CD14-positive monocyte (primary cell): ENCODE measurements around the gene CD44. TPM values are rescaled to one million over a fixed set of nuclear protein-coding genes. Genes with fewer than 3 reads are reported as not detected.

Source experiments
- DNase-seq, 3 donors: peaks; one replicate each; pipeline ENCODE4 v3.0.0-alpha.2; 2011 to 2022
- H2AFZ ChIP-seq: 2 replicates; pipeline ENCODE4 v1.6.0; 2012; ENCODE audit warnings: mild to moderate bottlenecking, low read depth, low read length, inconsistent platforms; ENCODE audit not compliant: insufficient read depth, poor library complexity, severe bottlenecking
- H3K27ac ChIP-seq, 2 donors: 1 replicate in 1 of 2; 2 replicates in 1 of 2; pipeline ENCODE4 v1.5.1; 2012 to 2013; ENCODE audit warnings: low read length in 2 of 2, control low read depth in 1 of 2, inconsistent platforms in 1 of 2, low read depth in 1 of 2, mild to moderate bottlenecking in 1 of 2
- H3K27me3 ChIP-seq, 2 donors: one replicate each; pipeline versions ENCODE4 v1.6.0 to v1.6.1; 2011 to 2013; ENCODE audit warnings: low read length in 2 of 2; ENCODE audit not compliant: control insufficient read depth in 2 of 2, insufficient read depth in 2 of 2
- H3K36me3 ChIP-seq, 2 donors: replicated peaks in 1 of 2; 1 replicate in 1 of 2; 2 replicates in 1 of 2; pipeline versions ENCODE4 v1.5.1 to v1.6.1; 2012 to 2013; ENCODE audit warnings: low read length in 2 of 2, control low read depth in 1 of 2, inconsistent platforms in 1 of 2, mild to moderate bottlenecking in 1 of 2; ENCODE audit not compliant: insufficient read depth in 2 of 2, control insufficient read depth in 1 of 2
- H3K4me1 ChIP-seq, 2 donors: 1 replicate in 1 of 2; 2 replicates in 1 of 2; pipeline versions ENCODE4 v1.5.1 to v1.6.1; 2012 to 2013; ENCODE audit warnings: low read length in 2 of 2, control low read depth in 1 of 2, inconsistent platforms in 1 of 2, mild to moderate bottlenecking in 1 of 2, moderate library complexity in 1 of 2; ENCODE audit not compliant: insufficient read depth in 2 of 2, control insufficient read depth in 1 of 2
- H3K4me2 ChIP-seq: replicated peaks from 2 replicates; pipeline ENCODE3; 2012; ENCODE audit warnings: low read length, moderate library complexity, mild to moderate bottlenecking; ENCODE audit not compliant: poor library complexity, severe bottlenecking; ENCODE audit errors: extremely low read depth
- H3K4me3 ChIP-seq, 3 experiments: fragments of 200-600 bp in 1 of 3; sonication (generic) in 1 of 3; replicated peaks in 1 of 3; 1 replicate in 2 of 3; 2 replicates in 1 of 3; pipeline ENCODE4 v1.5.1; 2011 to 2013; ENCODE audit warnings: low read length in 3 of 3, mild to moderate bottlenecking in 3 of 3, control low read depth in 2 of 3, low read depth in 2 of 3, inconsistent platforms in 1 of 3, moderate library complexity in 1 of 3
- H3K79me2 ChIP-seq: 2 replicates; pipeline ENCODE4 v1.6.0; 2012; ENCODE audit warnings: mild to moderate bottlenecking, control low read depth, inconsistent platforms, low read length, moderate library complexity; ENCODE audit not compliant: insufficient read depth
- H3K9ac ChIP-seq: 2 replicates; pipeline ENCODE4 v1.6.0; 2017; ENCODE audit warnings: low read length, mild to moderate bottlenecking; ENCODE audit not compliant: insufficient read depth, poor library complexity, severe bottlenecking
- H3K9me3 ChIP-seq, 2 donors: replicated peaks in 1 of 2; 1 replicate in 1 of 2; 2 replicates in 1 of 2; pipeline versions ENCODE4 v1.5.1 to v1.6.1; 2012 to 2013; ENCODE audit warnings: low read length in 2 of 2, control low read depth in 1 of 2; ENCODE audit not compliant: control insufficient read depth in 1 of 2, insufficient read depth in 1 of 2
- H4K20me1 ChIP-seq: 2 replicates; pipeline ENCODE4 v1.6.0; 2012; ENCODE audit warnings: mild to moderate bottlenecking, low read length, control low read depth, moderate library complexity; ENCODE audit not compliant: insufficient read depth
- H3K27ac Mint-ChIP-seq, 7 donors: one replicate each; pipeline ENCODE4 v1.8.0; 2020; ENCODE audit warnings: mild to moderate bottlenecking in 7 of 7, mixed read lengths in 7 of 7, moderate library complexity in 6 of 7, inconsistent platforms in 2 of 7
- H3K27me3 Mint-ChIP-seq, 3 donors: one replicate each; pipeline ENCODE4 v1.8.0; 2021 to 2022; ENCODE audit warnings: low read depth in 3 of 3, mild to moderate bottlenecking in 3 of 3, mixed read lengths in 3 of 3, moderate library complexity in 3 of 3, inconsistent platforms in 1 of 3
- H3K36me3 Mint-ChIP-seq, 2 donors: one replicate each; pipeline ENCODE4 v1.8.0; 2020; ENCODE audit warnings: mixed read lengths in 2 of 2, inconsistent platforms in 1 of 2, mild to moderate bottlenecking in 1 of 2
- H3K4me1 Mint-ChIP-seq: one replicate; pipeline ENCODE4 v1.8.0; 2020; ENCODE audit warnings: mild to moderate bottlenecking, mixed read lengths
- H3K4me3 Mint-ChIP-seq, 2 donors: one replicate each; pipeline ENCODE4 v1.8.0; 2020; ENCODE audit warnings: mild to moderate bottlenecking in 2 of 2, mixed read lengths in 2 of 2, moderate library complexity in 1 of 2
- H3K9me3 Mint-ChIP-seq, 7 donors: one replicate each; pipeline ENCODE4 v1.8.0; 2020 to 2022; ENCODE audit warnings: mixed read lengths in 7 of 7, mild to moderate bottlenecking in 6 of 7, moderate library complexity in 6 of 7, inconsistent platforms in 2 of 7
- WGBS: methylation state at CpG from one replicate; pipeline ENCODE4 v1.1.5; 2013; ENCODE audit warnings: missing lambda C conversion rate; ENCODE audit not compliant: insufficient coverage; 5-methylcytosine and 5-hydroxymethylcytosine counted together
- intact Hi-C, 2 donors: fragments of 100-400 bp; cut with micrococcal nuclease; formaldehyde crosslinking; loops; one replicate each; pipeline versions ENCODE4 v1.15.0 to v1.15.1; 2023
- polyA plus RNA-seq, 3 donors: library from polyadenylated mRNA; depleted of rRNA in 1 of 3; unstranded in 2 of 3; stranded (reverse) in 1 of 3; fragments of 300-500 nt in 2 of 3; fragments of >200 nt in 1 of 3; fragmentation: Illumina TruSeq in 2 of 3; gene quantifications; 1 replicate in 2 of 3; 2 replicates in 1 of 3; pipeline ENCODE4 v1.2.3, GENCODE V29; 2012 to 2021
- TF ChIP-seq, protein P1 (sequence below): fragments of 200-600 bp; IDR thresholded peaks from one replicate; pipeline ENCODE4 v1.8.0; 2022; ENCODE audit warnings: antibody characterized with exemption, mild to moderate bottlenecking

The CD44 gene
- polyA plus RNA-seq, 3 donors: 415 to 866 (median 531) TPM

GRCh38 chr11:35126000-35126878 is 12.7 kb upstream of the CD44 start:
- no peaks in the 10 kb centered on the region for H3K9me3 ChIP-seq
- DNase-seq: peak in 1 of 3 donors; percentile 23
- no peak overlapping the region for H3K4me3 ChIP-seq
- H4K20me1 ChIP-seq: no peaks in the 10 kb centered on the region
- no peaks in the 10 kb centered on the region for H3K4me1 ChIP-seq
- H3K79me2 ChIP-seq: no peaks in the 10 kb centered on the region
- Mint-ChIP-seq H3K4me1 (peaks cover 3% of the 10 kb centered on the region), H3K36me3 (no peaks in the 10 kb centered on the region), H3K27ac (peak overlapping the region in 2 of 7 donors; percentile 3 to 14), H3K4me3 (no peak overlapping the region), H3K9me3 (no peaks in the 10 kb centered on the region), H3K27me3 (peaks cover 3% of the 10 kb centered on the region in 3 donors)
- intact Hi-C loops: no loop called here
- H2AFZ ChIP-seq: no peak overlapping the region
- no peak overlapping the region for H3K27ac ChIP-seq
- H3K27me3 ChIP-seq: no peaks in the 10 kb centered on the region
- H3K36me3 ChIP-seq: no peaks in the 10 kb centered on the region
- H3K9ac ChIP-seq: no peak overlapping the region
- no peak overlapping the region for H3K4me2 ChIP-seq
- TF ChIP-seq, protein P1, sequence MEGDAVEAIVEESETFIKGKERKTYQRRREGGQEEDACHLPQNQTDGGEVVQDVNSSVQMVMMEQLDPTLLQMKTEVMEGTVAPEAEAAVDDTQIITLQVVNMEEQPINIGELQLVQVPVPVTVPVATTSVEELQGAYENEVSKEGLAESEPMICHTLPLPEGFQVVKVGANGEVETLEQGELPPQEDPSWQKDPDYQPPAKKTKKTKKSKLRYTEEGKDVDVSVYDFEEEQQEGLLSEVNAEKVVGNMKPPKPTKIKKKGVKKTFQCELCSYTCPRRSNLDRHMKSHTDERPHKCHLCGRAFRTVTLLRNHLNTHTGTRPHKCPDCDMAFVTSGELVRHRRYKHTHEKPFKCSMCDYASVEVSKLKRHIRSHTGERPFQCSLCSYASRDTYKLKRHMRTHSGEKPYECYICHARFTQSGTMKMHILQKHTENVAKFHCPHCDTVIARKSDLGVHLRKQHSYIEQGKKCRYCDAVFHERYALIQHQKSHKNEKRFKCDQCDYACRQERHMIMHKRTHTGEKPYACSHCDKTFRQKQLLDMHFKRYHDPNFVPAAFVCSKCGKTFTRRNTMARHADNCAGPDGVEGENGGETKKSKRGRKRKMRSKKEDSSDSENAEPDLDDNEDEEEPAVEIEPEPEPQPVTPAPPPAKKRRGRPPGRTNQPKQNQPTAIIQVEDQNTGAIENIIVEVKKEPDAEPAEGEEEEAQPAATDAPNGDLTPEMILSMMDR: no peak
- 90% methylated on average over 3 of the region's 6 CpGs for WGBS

DNA sequence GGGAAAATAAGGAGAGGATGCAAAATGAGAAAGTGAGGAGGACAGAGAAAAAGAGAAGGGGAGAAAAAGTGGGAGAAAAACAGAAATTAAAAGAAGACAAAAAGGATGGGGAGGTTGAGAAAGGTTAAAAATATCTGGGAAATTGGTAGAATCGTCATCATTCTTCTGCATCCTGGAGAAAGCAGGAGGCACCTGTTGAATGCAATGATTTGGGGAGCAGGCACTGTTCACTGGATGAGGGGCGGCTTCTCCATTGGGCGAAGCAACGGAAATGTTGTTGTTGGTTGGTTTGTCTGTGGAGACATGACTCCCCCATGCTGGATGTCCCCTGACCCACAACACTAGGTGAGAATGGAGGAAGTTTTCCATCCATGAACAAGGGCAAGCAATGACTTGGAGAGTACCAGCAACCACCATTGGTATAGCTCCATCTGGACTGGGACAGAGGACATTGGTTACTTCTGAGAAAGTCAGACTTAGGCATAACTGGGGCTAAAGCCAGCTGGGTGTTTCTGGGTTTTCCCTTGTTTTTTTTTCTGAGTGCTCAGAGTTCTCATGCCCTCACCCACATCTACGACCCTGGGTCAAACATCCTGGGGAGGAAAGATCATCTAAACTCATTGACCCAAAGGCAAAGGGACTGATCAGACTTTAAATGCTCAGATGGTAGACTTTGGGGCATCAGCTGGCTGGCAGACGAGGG is 11.9 kb upstream of the CD44 start:
- DNase-seq: no peak
- Mint-ChIP-seq H3K36me3 (no peaks in the 10 kb centered on the region), H3K27ac (no peak overlapping the region), H3K9me3 (no peaks in the 10 kb centered on the region), H3K27me3 (peaks cover 3% of the 10 kb centered on the region in 3 donors), H3K4me3 (no peak overlapping the region), H3K4me1 (peaks cover 3% of the 10 kb centered on the region)
- Histone ChIP-seq H3K9ac (no peak overlapping the region), H3K36me3 (no peaks in the 10 kb centered on the region), H3K4me1 (no peaks in the 10 kb centered on the region), H3K27ac (no peak overlapping the region), H3K4me2 (no peak overlapping the region), H3K27me3 (no peaks in the 10 kb centered on the region), H2AFZ (no peak overlapping the region), H3K4me3 (no peak overlapping the region), H3K79me2 (no peaks in the 10 kb centered on the region), H4K20me1 (no peaks in the 10 kb centered on the region), H3K9me3 (no peaks in the 10 kb centered on the region)
- intact Hi-C loops: no loop called here
- TF ChIP-seq, protein P1: peak; percentile 13
- 95% methylated on average over 3 of the region's 6 CpGs for WGBS
